Esophagus squamous epithelium (tissue), 4 donors: Measurements from ENCODE around the gene KLHL29.

Experiments
- CTCF ChIP-seq, 6 experiments: fragments of 450-650 bp in 4 of 6; fragments of 200-600 bp in 2 of 6; sonication (generic) in 2 of 6; IDR thresholded peaks; one replicate each; pipeline ENCODE4 v1.5.1; 2016 to 2019; ENCODE audit warnings: antibody characterized with exemption in 6 of 6, mild to moderate bottlenecking in 4 of 6, moderate library complexity in 4 of 6
- POLR2A ChIP-seq, 4 donors: fragments of 450-650 bp; IDR thresholded peaks; one replicate each; pipeline ENCODE4 v1.6.1; 2017; ENCODE audit warnings: antibody characterized with exemption in 4 of 4, mild to moderate bottlenecking in 4 of 4, moderate library complexity in 3 of 4

- TF ChIP-seq CTCF (IDR thresholded peaks at IDR 0.05) (no peak), POLR2A (IDR thresholded peaks at IDR 0.05) (no peak)
These were observed 327.2 kb downstream of the KLHL29 start for GRCh38 chr2:23711979-23712755.
